ENCODE data around the gene PAPOLA. TPM values are rescaled to one million over a fixed set of nuclear protein-coding genes. Genes with fewer than 3 reads are reported as not detected.

The PAPOLA gene
- total and polyA plus RNA-seq, 2 of the 4 experiments (the other 2 are of a cell fraction): 73.8 to 128 TPM

- H3K4me3 ChIP-seq (ENCODE audit: insufficient read depth, low read depth, low read length): no peak overlapping the region
- no peak overlapping the region for H4K5ac ChIP-seq (ENCODE audit: low read depth, low read length)
- no peak overlapping the region for H3K27ac ChIP-seq (ENCODE audit: insufficient read depth, low read length)
- H3K18ac ChIP-seq (ENCODE audit: low read depth, low read length): no peak overlapping the region
- no peak overlapping the region for H2AK5ac ChIP-seq (ENCODE audit: low read depth, low read length)
- CTCF ChIA-PET: no interaction called here
- in situ Hi-C loops (cut with MboI; ENCODE audit: low sequenced_read_pairs): no loop called here
- H3K9me3 ChIP-seq (ENCODE audit: control insufficient read depth, insufficient read depth, low read length): no peaks in the 10 kb centered on the region
- no TSS peak for BruUV-seq (replicated peaks)
- no peaks in the 10 kb centered on the region for H3K79me1 ChIP-seq (ENCODE audit: low read depth in 1 of 2, low read length in 2 of 2)
- dilution Hi-C loops (cut with HindIII; ENCODE audit: low sequenced_read_pairs, unreplicated experiment): no loop called here
- no peak overlapping the region for H3K23ac ChIP-seq (ENCODE audit: low read depth, low read length)
- TF ChIP-seq MAZ (IDR thresholded peaks at IDR 0.05; ENCODE audit: borderline replicate concordance, low read depth, low read length) (no peak), ELK1 (IDR thresholded peaks at IDR 0.05; ENCODE audit: borderline replicate concordance, low read depth, low read length) (no peak), POLR2A (IDR thresholded peaks at IDR 0.05; ENCODE audit: low read depth, low read length) (no peak), MXI1 (IDR thresholded peaks at IDR 0.05; ENCODE audit: borderline replicate concordance, low read depth, low read length) (no peak), CEBPB (IDR thresholded peaks at IDR 0.05; ENCODE audit: low read depth, low read length) (no peak), CHD1 (IDR thresholded peaks at IDR 0.05; ENCODE audit: low read depth, low read length) (no peak), NFE2L2 (IDR thresholded peaks at IDR 0.05; ENCODE audit: low read depth, low read length) (no peak), FOS (IDR thresholded peaks at IDR 0.05; ENCODE audit: low read depth, low read length) (no peak), RCOR1 (IDR thresholded peaks at IDR 0.05; ENCODE audit: insufficient replicate concordance, low read length) (no peak), RFX5 (IDR thresholded peaks at IDR 0.05; ENCODE audit: low read depth, low read length) (no peak), RAD21 (IDR thresholded peaks at IDR 0.05; ENCODE audit: low read length) (no peak), SMC3 (IDR thresholded peaks at IDR 0.05; ENCODE audit: low read depth, low read length) (no peak), USF2 (IDR thresholded peaks at IDR 0.05; ENCODE audit: low read depth, low read length) (no peak), BHLHE40 (IDR thresholded peaks at IDR 0.05; ENCODE audit: low read depth, low read length) (no peak), MAFK (IDR thresholded peaks at IDR 0.05; ENCODE audit: low read depth, low read length) (no peak), CTCF (conservative IDR thresholded peaks at IDR 0.05; ENCODE audit: low read depth, low read length) (no peak)
- intact Hi-C loops (cut with micrococcal nuclease): no loop called here
- no peak overlapping the region for H2AK9ac ChIP-seq (replicated peaks; ENCODE audit: low read depth, low read length, poor library complexity)
- no peak overlapping the region for H2BK5ac ChIP-seq (ENCODE audit: low read depth, low read length, poor library complexity, severe bottlenecking)
- H3K4me1 ChIP-seq (ENCODE audit: control insufficient read depth, insufficient read depth, low read length): no peaks in the 10 kb centered on the region
- no peak overlapping the region for H3K4me2 ChIP-seq (ENCODE audit: low read depth, low read length)
- no peak overlapping the region for H3K4ac ChIP-seq (ENCODE audit: low read depth, low read length)
- no peak overlapping the region for H3K9ac ChIP-seq (ENCODE audit: low read depth, low read length)
- H2BK20ac ChIP-seq (ENCODE audit: low read depth, low read length): no peak overlapping the region
- H4K91ac ChIP-seq (ENCODE audit: insufficient read depth, low read depth, low read length): no peak overlapping the region
- H2BK120ac ChIP-seq (ENCODE audit: low read depth, low read length): no peak overlapping the region
- POLR2A ChIA-PET (ENCODE audit: unreplicated experiment): no interaction called here
- H2BK15ac ChIP-seq (ENCODE audit: low read depth, low read length): no peak overlapping the region
- no peak overlapping the region for H4K8ac ChIP-seq (ENCODE audit: low read depth in 2 of 2, low read length in 2 of 2)
- no peaks in the 10 kb centered on the region for H3K9me1 ChIP-seq (ENCODE audit: insufficient read depth, low read length)
- H3K56ac ChIP-seq (ENCODE audit: extremely low read depth, insufficient read depth, low read length): no peak overlapping the region
- no peaks in the 10 kb centered on the region for H4K20me1 ChIP-seq (ENCODE audit: insufficient read depth, low read length)
- no peak overlapping the region for H2AFZ ChIP-seq (replicated peaks; ENCODE audit: low read length, poor library complexity)
- no peaks in the 10 kb centered on the region for H3K36me3 ChIP-seq (ENCODE audit: control insufficient read depth, insufficient read depth, low read length)
- ATAC-seq (ENCODE audit: low read depth) (no peak; the same call in 1 of the 2 replicates), DNase-seq (no peak)
- peaks cover 8% of the 10 kb centered on the region; the same call in 1 of the 2 replicates for H3K27me3 ChIP-seq (ENCODE audit: control insufficient read depth, insufficient read depth, low read length)
- H3K14ac ChIP-seq (replicated peaks; ENCODE audit: low read depth, low read length): no peak overlapping the region
- WGBS, 2 experiments (ENCODE audit: extremely low coverage in 2 of 2, insufficient read length in 1 of 2): 49% methylated on average over 7 of the region's 14 CpGs; no CpG with 5 or more reads in 1 of the 2 experiments
Observed at GRCh38 chr14:96598332-96598928, 96.2 kb downstream of the PAPOLA start.

Measured in IMR-90 (cell line).